KMS-11 (cell line): Measurements from ENCODE around the gene VPS4A.
A peak's percentile ranks its signal among the peaks of the same experiment; 100 is the strongest.
"Not testable (repeated sequence)": the region's sequence is repeated elsewhere in the genome, so short reads cannot be mapped to it uniquely, and the experiment has no call there.

Experiments
- H2AFZ ChIP-seq: fragments of 200-600 bp; sonication (generic); 2 replicates; pipeline ENCODE4 v1.6.1; 2016; ENCODE audit warnings: antibody characterized with exemption, mixed run types, low read depth
- H3K27ac ChIP-seq: fragments of 200-600 bp; sonication (generic); 2 replicates; pipeline ENCODE4 v1.6.1; 2016; ENCODE audit warnings: mild to moderate bottlenecking, mixed run types
- H3K27me3 ChIP-seq: fragments of 200-600 bp; sonication (generic); 2 replicates; pipeline ENCODE4 v1.6.1; 2017; ENCODE audit warnings: mild to moderate bottlenecking, low read depth, mixed run types, moderate library complexity; ENCODE audit not compliant: insufficient read depth
- H3K36me3 ChIP-seq: fragments of 200-600 bp; sonication (generic); 2 replicates; pipeline ENCODE4 v1.6.1; 2017; ENCODE audit warnings: mild to moderate bottlenecking, mixed run types; ENCODE audit not compliant: insufficient read depth
- H3K4me1 ChIP-seq: fragments of 200-600 bp; sonication (generic); 2 replicates; pipeline ENCODE4 v1.6.1; 2016; ENCODE audit warnings: mild to moderate bottlenecking, low read depth, mixed run types; ENCODE audit not compliant: poor library complexity, severe bottlenecking
- H3K4me2 ChIP-seq: fragments of 200-600 bp; sonication (generic); 2 replicates; pipeline ENCODE4 v1.7.0; 2016; ENCODE audit warnings: mild to moderate bottlenecking, mixed run types
- H3K4me3 ChIP-seq: fragments of 200-600 bp; sonication (generic); IDR thresholded peaks from 2 replicates; pipeline ENCODE4 v1.6.1; 2017; ENCODE audit warnings: low read depth, low read length, mixed read lengths; ENCODE audit not compliant: insufficient read depth
- H3K79me2 ChIP-seq: fragments of 200-600 bp; sonication (generic); 2 replicates; pipeline ENCODE4 v1.6.1; 2016; ENCODE audit warnings: low read depth, mixed run types; ENCODE audit not compliant: insufficient read depth
- H3K9ac ChIP-seq: fragments of 200-600 bp; sonication (generic); 2 replicates; pipeline ENCODE4 v1.6.1; 2016; ENCODE audit warnings: mild to moderate bottlenecking, mixed run types
- H4K20me1 ChIP-seq: fragments of 200-600 bp; sonication (generic); 2 replicates; pipeline ENCODE4 v1.6.1; 2016; ENCODE audit warnings: mild to moderate bottlenecking, mixed run types; ENCODE audit not compliant: insufficient read depth
- TF ChIP-seq, protein P1 (sequence below): fragments of 200-600 bp; sonication (generic); conservative IDR thresholded peaks from 2 replicates; pipeline ENCODE4 v1.6.1; 2017; ENCODE audit warnings: low read depth, mild to moderate bottlenecking, antibody characterized with exemption, low read length, moderate library complexity, mixed read lengths

Gene VPS4A

DNA sequence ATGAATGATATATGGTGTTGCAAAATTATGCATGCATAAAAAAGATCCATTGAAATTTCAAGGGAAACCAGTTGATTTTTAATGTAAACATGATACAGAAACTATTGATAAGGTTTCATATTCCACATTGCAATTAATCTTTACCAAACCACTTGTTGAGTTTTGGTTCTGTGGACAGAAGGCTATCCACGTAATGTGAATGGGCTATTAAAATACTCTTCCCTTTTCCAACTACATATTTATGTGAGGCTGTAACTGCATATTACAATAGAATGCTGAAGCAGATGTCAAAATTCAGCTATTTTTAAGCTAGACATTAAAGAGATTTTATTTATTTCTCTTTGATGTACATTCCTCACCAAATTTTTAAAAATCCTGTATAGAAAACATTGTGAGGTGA lies 33.7 kb upstream of the VPS4A start:
- no peak overlapping the region for H3K9ac ChIP-seq
- no peaks in the 10 kb centered on the region for H4K20me1 ChIP-seq
- H3K36me3 ChIP-seq = no peaks in the 10 kb centered on the region
- TF ChIP-seq, protein P1, sequence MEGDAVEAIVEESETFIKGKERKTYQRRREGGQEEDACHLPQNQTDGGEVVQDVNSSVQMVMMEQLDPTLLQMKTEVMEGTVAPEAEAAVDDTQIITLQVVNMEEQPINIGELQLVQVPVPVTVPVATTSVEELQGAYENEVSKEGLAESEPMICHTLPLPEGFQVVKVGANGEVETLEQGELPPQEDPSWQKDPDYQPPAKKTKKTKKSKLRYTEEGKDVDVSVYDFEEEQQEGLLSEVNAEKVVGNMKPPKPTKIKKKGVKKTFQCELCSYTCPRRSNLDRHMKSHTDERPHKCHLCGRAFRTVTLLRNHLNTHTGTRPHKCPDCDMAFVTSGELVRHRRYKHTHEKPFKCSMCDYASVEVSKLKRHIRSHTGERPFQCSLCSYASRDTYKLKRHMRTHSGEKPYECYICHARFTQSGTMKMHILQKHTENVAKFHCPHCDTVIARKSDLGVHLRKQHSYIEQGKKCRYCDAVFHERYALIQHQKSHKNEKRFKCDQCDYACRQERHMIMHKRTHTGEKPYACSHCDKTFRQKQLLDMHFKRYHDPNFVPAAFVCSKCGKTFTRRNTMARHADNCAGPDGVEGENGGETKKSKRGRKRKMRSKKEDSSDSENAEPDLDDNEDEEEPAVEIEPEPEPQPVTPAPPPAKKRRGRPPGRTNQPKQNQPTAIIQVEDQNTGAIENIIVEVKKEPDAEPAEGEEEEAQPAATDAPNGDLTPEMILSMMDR = no peak
- no peak overlapping the region for H3K27ac ChIP-seq
- H3K4me2 ChIP-seq = no peak overlapping the region
- H3K79me2 ChIP-seq = no peaks in the 10 kb centered on the region
- H3K4me1 ChIP-seq = no peaks in the 10 kb centered on the region
- no peak overlapping the region for H2AFZ ChIP-seq
- no peak overlapping the region for H3K4me3 ChIP-seq
- H3K27me3 ChIP-seq = no peaks in the 10 kb centered on the region

DNA sequence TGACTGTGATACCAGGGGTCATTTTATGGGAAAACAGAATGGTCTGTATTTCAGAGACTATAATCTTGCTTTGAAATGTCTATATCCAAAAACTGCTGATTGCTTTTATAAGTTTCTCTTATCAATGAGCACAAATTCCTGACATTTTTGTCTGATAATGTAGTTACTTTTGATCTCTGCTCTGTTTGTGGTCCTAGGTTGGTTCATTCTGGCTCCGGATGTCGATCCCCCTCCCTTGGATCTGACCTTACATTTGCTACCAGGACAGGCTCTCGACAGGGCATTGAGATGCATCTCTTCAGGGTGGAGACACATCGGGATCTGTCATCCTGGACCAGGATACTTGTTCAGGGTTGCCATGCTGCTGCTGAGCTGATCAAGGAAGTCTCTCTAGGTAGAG lies 27.3 kb upstream of the VPS4A start:
- no peak overlapping the region for H3K27ac ChIP-seq
- H3K4me2 ChIP-seq = no peak overlapping the region
- H2AFZ ChIP-seq = no peak overlapping the region
- no peaks in the 10 kb centered on the region for H3K36me3 ChIP-seq
- H3K4me1 ChIP-seq = peaks cover 7% of the 10 kb centered on the region
- no peak overlapping the region for H3K9ac ChIP-seq
- H4K20me1 ChIP-seq = no peaks in the 10 kb centered on the region
- H3K27me3 ChIP-seq = no peaks in the 10 kb centered on the region
- no peak overlapping the region for H3K4me3 ChIP-seq
- TF ChIP-seq, protein P1 = no peak
- no peaks in the 10 kb centered on the region for H3K79me2 ChIP-seq

DNA sequence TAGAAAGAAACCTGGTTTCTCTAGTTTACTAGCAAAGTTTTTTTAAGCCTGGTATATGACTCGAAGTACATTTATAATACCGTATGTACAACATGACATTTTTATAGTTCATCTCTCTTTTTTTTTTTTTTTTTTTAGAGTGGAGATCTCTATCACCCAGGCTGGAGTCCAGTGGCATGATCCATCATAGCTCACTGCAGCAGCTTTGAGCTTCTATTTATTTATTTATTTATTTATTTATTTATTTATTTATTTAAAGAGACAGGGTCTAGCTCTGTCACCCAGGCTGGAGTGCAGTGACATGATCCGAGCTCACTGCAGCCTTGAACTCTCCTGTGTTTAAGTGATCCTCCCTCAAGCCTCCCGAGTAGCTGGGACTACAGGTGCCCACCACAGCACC lies 25.9 kb upstream of the VPS4A start:
- Histone ChIP-seq H3K36me3 (no peaks in the 10 kb centered on the region), H3K4me1 (peaks cover 7% of the 10 kb centered on the region), H3K79me2 (no peaks in the 10 kb centered on the region), H3K4me2 (no peak overlapping the region), H3K9ac (no peak overlapping the region), H3K27me3 (no peaks in the 10 kb centered on the region), H4K20me1 (no peaks in the 10 kb centered on the region), H3K4me3 (no peak overlapping the region), H3K27ac (no peak overlapping the region), H2AFZ (no peak overlapping the region)
- TF ChIP-seq, protein P1 = no peak

DNA sequence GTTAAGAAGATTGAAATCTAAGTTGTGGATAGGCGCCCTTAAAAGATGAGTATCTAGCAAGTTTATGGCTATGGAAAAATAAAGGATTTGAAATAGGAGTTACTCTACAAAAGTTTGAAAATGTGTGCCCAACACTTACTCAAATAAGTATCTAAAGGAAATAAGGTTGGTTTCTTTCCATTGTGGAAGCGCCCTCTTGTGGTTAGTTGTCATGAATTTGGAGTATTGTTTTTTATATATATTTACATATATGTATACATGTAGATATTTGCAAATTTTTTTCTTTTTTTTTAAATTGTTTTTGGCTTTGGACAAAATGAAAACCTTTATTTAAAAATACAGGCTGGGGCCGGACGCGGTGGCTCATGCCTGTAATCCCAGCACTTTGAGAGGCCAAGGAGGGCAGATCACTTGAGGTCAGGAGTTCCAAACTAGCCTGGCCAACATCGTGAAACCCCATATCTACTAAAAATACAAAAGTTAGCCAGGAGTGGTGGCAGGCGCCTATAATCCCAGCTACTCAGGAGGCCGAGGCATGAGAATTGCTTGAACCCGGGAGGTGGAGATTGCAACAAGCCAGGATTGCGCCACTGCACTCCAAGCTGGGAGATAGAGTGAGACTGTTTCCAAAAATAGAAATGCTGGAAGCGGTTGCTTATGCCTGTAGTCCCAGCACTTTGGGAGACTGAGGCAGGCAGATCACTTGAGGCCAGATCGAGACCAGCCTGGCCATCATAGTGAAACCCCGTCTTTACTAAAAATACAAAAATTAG lies 24.0 kb upstream of the VPS4A start:
- Histone ChIP-seq H3K36me3 (no peaks in the 10 kb centered on the region), H3K4me2 (no peak overlapping the region), H3K27me3 (no peaks in the 10 kb centered on the region), H4K20me1 (no peaks in the 10 kb centered on the region), H3K4me1 (peaks cover 7% of the 10 kb centered on the region), H2AFZ (no peak overlapping the region), H3K9ac (no peak overlapping the region), H3K79me2 (no peaks in the 10 kb centered on the region), H3K4me3 (no peak overlapping the region), H3K27ac (no peak overlapping the region)
- TF ChIP-seq, protein P1 = peak; percentile 81

DNA sequence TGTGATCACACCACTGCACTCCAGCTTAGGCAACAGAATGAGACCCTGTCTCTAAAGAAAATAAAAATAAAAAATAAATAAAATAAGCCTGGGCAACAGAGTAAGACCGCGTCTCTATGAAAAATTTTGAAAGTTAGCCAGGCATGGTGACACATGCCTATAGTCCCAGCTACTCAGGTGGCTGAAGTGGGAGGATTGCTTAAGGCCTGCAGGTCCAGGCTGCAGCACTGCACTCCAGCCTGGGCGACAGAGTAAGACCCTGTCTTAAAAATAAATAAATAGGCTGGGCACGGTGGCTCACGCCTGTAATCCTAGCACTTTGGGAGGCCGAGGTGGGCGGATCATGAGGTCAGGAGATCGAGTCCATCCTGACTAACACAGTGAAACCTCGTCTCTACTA lies 19.5 kb upstream of the VPS4A start:
- H3K79me2 ChIP-seq, H3K27ac ChIP-seq, H3K9ac ChIP-seq, H3K4me2 ChIP-seq, H3K4me3 ChIP-seq, H3K36me3 ChIP-seq, H2AFZ ChIP-seq, H3K27me3 ChIP-seq, H4K20me1 ChIP-seq, H3K4me1 ChIP-seq: not testable (repeated sequence)
